HG03025 (cell line): ENCODE measurements around the gene EXOC6.

ENCODE experiments used
- ATAC-seq: cut with Tn5 transposase; IDR thresholded peaks from one replicate; pipeline ENCODE4 v1.9.1; 2021; ENCODE audit warnings: mild to moderate bottlenecking, moderate library complexity; ENCODE audit not compliant: unreplicated experiment, low FRiP score

EXOC6 gene

GRCh38 chr10:93074597-93075368, 226.5 kb downstream of the EXOC6 start:
- no peak for ATAC-seq

- ATAC-seq: no peak
Measured at GRCh38 chr10:93075369-93076221, 227.3 kb downstream of the EXOC6 start.

- ATAC-seq: no peak
Measured at GRCh38 chr10:93076871-93077270, 228.6 kb downstream of the EXOC6 start.

GRCh38 chr10:93077860-93078337, 229.6 kb downstream of the EXOC6 start:
- ATAC-seq: no peak

- no peak for ATAC-seq
Measured at GRCh38 chr10:93079663-93080349, 231.5 kb downstream of the EXOC6 start.

GRCh38 chr10:93080350-93081046, 232.2 kb downstream of the EXOC6 start:
- ATAC-seq: no peak

- ATAC-seq: no peak
Measured at GRCh38 chr10:93081318-93081717, 233.0 kb downstream of the EXOC6 start.

- no peak for ATAC-seq
Measured at GRCh38 chr10:93081834-93082233, 233.5 kb downstream of the EXOC6 start.

- ATAC-seq: no peak
Measured at GRCh38 chr10:93083743-93084539, 235.6 kb downstream of the EXOC6 start.

- no peak for ATAC-seq
Measured at GRCh38 chr10:93085272-93085859, 237.0 kb downstream of the EXOC6 start.

GRCh38 chr10:93086289-93086688, 238.0 kb downstream of the EXOC6 start:
- ATAC-seq: no peak

GRCh38 chr10:93087846-93088245, 239.5 kb downstream of the EXOC6 start:
- ATAC-seq: no peak

- ATAC-seq: no peak
Measured at GRCh38 chr10:93088466-93088865, 240.1 kb downstream of the EXOC6 start.

- ATAC-seq: no peak
Measured at GRCh38 chr10:93090619-93091018, 242.3 kb downstream of the EXOC6 start.

- no peak for ATAC-seq
Measured at GRCh38 chr10:93091960-93092359, 243.6 kb downstream of the EXOC6 start.

- ATAC-seq: no peak
Measured at GRCh38 chr10:93095225-93095624, 246.9 kb downstream of the EXOC6 start.

GRCh38 chr10:93096901-93097300, 248.6 kb downstream of the EXOC6 start:
- no peak for ATAC-seq

GRCh38 chr10:93097386-93097785, 249.1 kb downstream of the EXOC6 start:
- ATAC-seq: no peak

- no peak for ATAC-seq
Measured at GRCh38 chr10:93098816-93099215, 250.5 kb downstream of the EXOC6 start.
